HL-60 (cell line): Measurements from ENCODE around the gene SLC1A1.

Experiments
- DNase-seq, 2 experiments: peaks; one replicate each; pipeline ENCODE4 v3.0.0-alpha.2; 2010 to 2020; ENCODE audit warnings: low read depth in 1 of 2, low spot score in 1 of 2
- H3K27ac ChIP-seq: fragments of 250-450 bp; sonication (Bioruptor Pico); replicated peaks from 2 replicates; pipeline ENCODE4 v1.5.1; 2020; ENCODE audit warnings: mild to moderate bottlenecking, moderate library complexity
- H3K27me3 ChIP-seq: fragments of 250-450 bp; sonication (Bioruptor Pico); 2 replicates; pipeline ENCODE4 v1.5.1; 2021; ENCODE audit warnings: mild to moderate bottlenecking, moderate library complexity; ENCODE audit not compliant: insufficient read depth, poor library complexity, severe bottlenecking
- H3K4me3 ChIP-seq: replicated peaks from 2 replicates; pipeline ENCODE4 v1.5.1; 2011; ENCODE audit warnings: mild to moderate bottlenecking, control low read depth, low read length; ENCODE audit not compliant: insufficient read depth
- GABPA ChIP-seq: IDR thresholded peaks from 2 replicates; pipeline ENCODE4 v1.6.1; 2012; ENCODE audit warnings: low read depth
- POLR2AphosphoS5 ChIP-seq: IDR thresholded peaks from 2 replicates; pipeline ENCODE4 v1.6.1; 2012; ENCODE audit warnings: low read depth
- SPI1 ChIP-seq: IDR thresholded peaks from 2 replicates; pipeline ENCODE4 v1.6.1; 2012; ENCODE audit warnings: low read depth, mild to moderate bottlenecking, borderline replicate concordance
- TF ChIP-seq, protein P1 (sequence below): IDR thresholded peaks from 2 replicates; pipeline ENCODE4 v1.6.1; 2012; ENCODE audit warnings: low read depth; ENCODE audit not compliant: insufficient replicate concordance
- TF ChIP-seq, protein P2 (sequence below): IDR thresholded peaks from one replicate; pipeline ENCODE4 v1.5.1; 2011; ENCODE audit warnings: low read length, control low read depth, inconsistent platforms; ENCODE audit not compliant: insufficient read depth

The SLC1A1 gene

DNA sequence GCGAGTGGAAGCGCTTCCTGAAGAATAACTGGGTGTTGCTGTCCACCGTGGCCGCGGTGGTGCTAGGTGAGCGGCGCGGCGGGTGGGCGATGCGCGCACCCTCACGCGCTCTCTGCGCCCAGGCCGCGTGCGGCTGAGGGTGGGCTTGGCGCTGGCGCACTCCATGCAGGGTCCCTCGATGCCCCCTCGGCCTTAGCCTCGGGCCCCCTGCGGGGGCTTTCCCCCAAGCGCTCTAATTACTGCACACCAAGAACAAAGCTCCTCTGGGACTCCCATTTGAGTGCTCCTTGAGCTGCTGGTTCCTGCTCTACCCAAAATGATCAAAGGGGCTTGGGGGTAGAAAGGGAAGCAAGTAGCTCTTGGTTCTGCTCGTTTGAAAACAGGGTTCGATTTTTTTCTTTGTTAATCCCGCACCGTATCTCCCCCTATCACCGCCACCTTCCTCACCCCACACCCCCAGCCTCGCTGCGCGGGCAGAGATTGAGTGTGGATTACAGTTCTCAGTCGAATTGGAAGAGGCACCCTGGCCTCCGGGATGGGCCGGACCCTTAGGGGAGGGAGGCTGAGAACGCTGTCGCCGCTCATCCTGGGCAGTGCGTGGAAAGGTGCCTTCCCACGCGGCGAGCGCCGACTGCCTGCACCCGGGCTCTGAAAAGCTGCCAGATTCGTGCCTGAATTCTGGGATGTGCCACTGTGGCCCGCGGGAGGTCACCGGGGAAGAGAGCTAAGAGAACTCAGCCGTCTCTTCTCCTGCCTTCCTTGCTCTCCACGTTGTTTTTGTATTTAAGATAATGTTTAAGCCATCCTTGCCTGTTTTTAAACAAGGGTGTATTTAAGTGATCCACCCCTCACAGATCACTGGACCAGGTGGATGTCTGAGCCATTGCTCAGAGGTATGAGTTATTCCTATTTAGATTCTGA lies 697 bp downstream of the SLC1A1 start:
- Histone ChIP-seq H3K27me3 (peaks cover 44% of the 10 kb centered on the region), H3K4me3 (peak overlapping the region; percentile 44), H3K27ac (no peak overlapping the region)
- no peak for DNase-seq
- TF ChIP-seq, protein P1, sequence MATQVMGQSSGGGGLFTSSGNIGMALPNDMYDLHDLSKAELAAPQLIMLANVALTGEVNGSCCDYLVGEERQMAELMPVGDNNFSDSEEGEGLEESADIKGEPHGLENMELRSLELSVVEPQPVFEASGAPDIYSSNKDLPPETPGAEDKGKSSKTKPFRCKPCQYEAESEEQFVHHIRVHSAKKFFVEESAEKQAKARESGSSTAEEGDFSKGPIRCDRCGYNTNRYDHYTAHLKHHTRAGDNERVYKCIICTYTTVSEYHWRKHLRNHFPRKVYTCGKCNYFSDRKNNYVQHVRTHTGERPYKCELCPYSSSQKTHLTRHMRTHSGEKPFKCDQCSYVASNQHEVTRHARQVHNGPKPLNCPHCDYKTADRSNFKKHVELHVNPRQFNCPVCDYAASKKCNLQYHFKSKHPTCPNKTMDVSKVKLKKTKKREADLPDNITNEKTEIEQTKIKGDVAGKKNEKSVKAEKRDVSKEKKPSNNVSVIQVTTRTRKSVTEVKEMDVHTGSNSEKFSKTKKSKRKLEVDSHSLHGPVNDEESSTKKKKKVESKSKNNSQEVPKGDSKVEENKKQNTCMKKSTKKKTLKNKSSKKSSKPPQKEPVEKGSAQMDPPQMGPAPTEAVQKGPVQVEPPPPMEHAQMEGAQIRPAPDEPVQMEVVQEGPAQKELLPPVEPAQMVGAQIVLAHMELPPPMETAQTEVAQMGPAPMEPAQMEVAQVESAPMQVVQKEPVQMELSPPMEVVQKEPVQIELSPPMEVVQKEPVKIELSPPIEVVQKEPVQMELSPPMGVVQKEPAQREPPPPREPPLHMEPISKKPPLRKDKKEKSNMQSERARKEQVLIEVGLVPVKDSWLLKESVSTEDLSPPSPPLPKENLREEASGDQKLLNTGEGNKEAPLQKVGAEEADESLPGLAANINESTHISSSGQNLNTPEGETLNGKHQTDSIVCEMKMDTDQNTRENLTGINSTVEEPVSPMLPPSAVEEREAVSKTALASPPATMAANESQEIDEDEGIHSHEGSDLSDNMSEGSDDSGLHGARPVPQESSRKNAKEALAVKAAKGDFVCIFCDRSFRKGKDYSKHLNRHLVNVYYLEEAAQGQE, result no peak
- TF ChIP-seq GABPA (no peak), POLR2AphosphoS5 (no peak), SPI1 (no peak)

DNA sequence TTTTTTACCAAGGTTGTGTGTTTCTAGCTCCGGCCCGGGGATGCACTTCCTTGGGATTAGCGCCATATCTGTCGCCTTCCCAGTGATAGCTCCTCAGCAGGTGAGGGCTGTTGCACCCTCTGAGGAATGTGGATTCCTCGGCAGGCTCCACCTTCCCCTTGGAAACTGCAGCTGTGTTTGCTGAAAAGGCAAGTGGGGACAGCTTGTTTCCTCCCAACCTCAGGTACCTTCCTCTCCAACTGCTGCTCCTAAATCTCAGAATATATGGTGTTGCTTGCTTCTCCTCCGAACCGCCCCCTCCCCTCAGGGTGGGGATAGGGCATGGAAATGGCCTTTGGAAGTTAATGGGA lies 1.3 kb downstream of the SLC1A1 start:
- no peak for DNase-seq
- TF ChIP-seq POLR2AphosphoS5, result no peak
- Histone ChIP-seq H3K4me3 (no peak overlapping the region), H3K27ac (no peak overlapping the region), H3K27me3 (peaks cover 44% of the 10 kb centered on the region)

GRCh38 chr9:4494332-4494731 lies 4.1 kb downstream of the SLC1A1 start:
- DNase-seq, result no peak
- TF ChIP-seq, protein P1, result no peak
- TF ChIP-seq GABPA, result no peak
- TF ChIP-seq POLR2AphosphoS5, result no peak
- TF ChIP-seq, protein P2, sequence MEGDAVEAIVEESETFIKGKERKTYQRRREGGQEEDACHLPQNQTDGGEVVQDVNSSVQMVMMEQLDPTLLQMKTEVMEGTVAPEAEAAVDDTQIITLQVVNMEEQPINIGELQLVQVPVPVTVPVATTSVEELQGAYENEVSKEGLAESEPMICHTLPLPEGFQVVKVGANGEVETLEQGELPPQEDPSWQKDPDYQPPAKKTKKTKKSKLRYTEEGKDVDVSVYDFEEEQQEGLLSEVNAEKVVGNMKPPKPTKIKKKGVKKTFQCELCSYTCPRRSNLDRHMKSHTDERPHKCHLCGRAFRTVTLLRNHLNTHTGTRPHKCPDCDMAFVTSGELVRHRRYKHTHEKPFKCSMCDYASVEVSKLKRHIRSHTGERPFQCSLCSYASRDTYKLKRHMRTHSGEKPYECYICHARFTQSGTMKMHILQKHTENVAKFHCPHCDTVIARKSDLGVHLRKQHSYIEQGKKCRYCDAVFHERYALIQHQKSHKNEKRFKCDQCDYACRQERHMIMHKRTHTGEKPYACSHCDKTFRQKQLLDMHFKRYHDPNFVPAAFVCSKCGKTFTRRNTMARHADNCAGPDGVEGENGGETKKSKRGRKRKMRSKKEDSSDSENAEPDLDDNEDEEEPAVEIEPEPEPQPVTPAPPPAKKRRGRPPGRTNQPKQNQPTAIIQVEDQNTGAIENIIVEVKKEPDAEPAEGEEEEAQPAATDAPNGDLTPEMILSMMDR, result no peak
- TF ChIP-seq SPI1, result no peak
- no peak overlapping the region for H3K27ac ChIP-seq
- no peak overlapping the region for H3K4me3 ChIP-seq
- H3K27me3 ChIP-seq, result peaks cover 48% of the 10 kb centered on the region

DNA sequence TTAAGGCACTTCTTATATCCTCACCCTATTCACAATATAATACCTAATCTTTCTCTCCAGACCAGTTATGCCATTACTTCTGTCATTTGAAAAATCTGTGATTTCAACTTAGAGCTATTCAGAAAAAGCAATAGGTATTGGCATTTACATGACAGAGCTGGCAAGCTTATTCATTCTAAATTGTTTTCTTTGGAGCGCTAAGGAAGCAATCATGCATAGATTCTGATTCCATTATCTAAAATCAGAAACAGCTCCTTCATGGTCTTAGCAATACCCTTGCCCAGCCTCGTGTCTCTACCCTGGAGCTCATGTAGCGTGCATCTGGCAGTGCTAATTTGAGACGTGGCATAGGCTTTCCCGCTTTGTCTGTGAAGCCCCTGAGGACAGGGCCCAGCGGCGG lies 4.5 kb downstream of the SLC1A1 start:
- no peak for DNase-seq
- H3K4me3 ChIP-seq, result no peak overlapping the region
- no peak for TF ChIP-seq SPI1
- TF ChIP-seq, protein P1, result no peak
- H3K27ac ChIP-seq, result no peak overlapping the region
- peaks cover 44% of the 10 kb centered on the region for H3K27me3 ChIP-seq
